HUES48 (cell line): ENCODE data around the gene GOLGA3.
"Not testable (repeated sequence)": the region's sequence is repeated elsewhere in the genome, so short reads cannot be mapped to it uniquely, and the experiment has no call there.

Source experiments
- H3K27ac ChIP-seq: one replicate; pipeline ENCODE4 v1.7.0; 2013; ENCODE audit warnings: low read depth, low read length, inconsistent platforms
- H3K27me3 ChIP-seq: 2 replicates; pipeline ENCODE4 v1.6.1; 2013; ENCODE audit warnings: mild to moderate bottlenecking, low read length; ENCODE audit not compliant: control insufficient read depth, insufficient read depth
- H3K36me3 ChIP-seq: 2 replicates; pipeline ENCODE4 v1.6.1; 2013; ENCODE audit warnings: low read length; ENCODE audit not compliant: control insufficient read depth, insufficient read depth
- H3K4me1 ChIP-seq: 2 replicates; pipeline ENCODE4 v1.6.1; 2013; ENCODE audit warnings: mild to moderate bottlenecking, low read length; ENCODE audit not compliant: control insufficient read depth, insufficient read depth
- H3K4me3 ChIP-seq: 2 replicates; pipeline ENCODE4 v1.5.1; 2013; ENCODE audit warnings: mild to moderate bottlenecking, low read depth, low read length
- H3K9ac ChIP-seq: 2 replicates; pipeline ENCODE4 v1.6.1; 2013; ENCODE audit warnings: mild to moderate bottlenecking, low read depth, low read length, moderate library complexity
- H3K9me3 ChIP-seq: 2 replicates; pipeline ENCODE4 v1.6.1; 2013; ENCODE audit warnings: low read length; ENCODE audit not compliant: control insufficient read depth, insufficient read depth

The GOLGA3 gene

GRCh38 chr12:132842449-132843045 lies 13.9 kb upstream of the GOLGA3 start:
- no peaks in the 10 kb centered on the region for H3K9me3 ChIP-seq
- H3K4me1 ChIP-seq: peaks cover 8% of the 10 kb centered on the region
- no peaks in the 10 kb centered on the region for H3K27me3 ChIP-seq
- peaks cover 61% of the 10 kb centered on the region for H3K36me3 ChIP-seq
- H3K9ac ChIP-seq: no peak overlapping the region
- H3K27ac ChIP-seq: no peak overlapping the region
- no peak overlapping the region for H3K4me3 ChIP-seq

GRCh38 chr12:132841151-132841550 lies 12.5 kb upstream of the GOLGA3 start:
- Histone ChIP-seq H3K9me3 (no peaks in the 10 kb centered on the region), H3K4me3 (no peak overlapping the region), H3K36me3 (peaks cover 50% of the 10 kb centered on the region)

GRCh38 chr12:132840536-132840935 lies 11.9 kb upstream of the GOLGA3 start:
- Histone ChIP-seq H3K27ac (no peak overlapping the region), H3K36me3 (peaks cover 44% of the 10 kb centered on the region), H3K4me1 (no peaks in the 10 kb centered on the region), H3K9ac (no peak overlapping the region), H3K9me3 (no peaks in the 10 kb centered on the region), H3K27me3 (no peaks in the 10 kb centered on the region), H3K4me3 (no peak overlapping the region)

More at GRCh38 chr12:132841151-132841550, 12.5 kb upstream of the GOLGA3 start:
- Histone ChIP-seq H3K27me3 (no peaks in the 10 kb centered on the region), H3K9ac (no peak overlapping the region), H3K27ac (no peak overlapping the region), H3K4me1 (no peaks in the 10 kb centered on the region)

- H3K27ac ChIP-seq: no peak overlapping the region
- no peak overlapping the region for H3K4me3 ChIP-seq
- H3K36me3 ChIP-seq: peaks cover 39% of the 10 kb centered on the region
- H3K9me3 ChIP-seq: no peaks in the 10 kb centered on the region
- no peaks in the 10 kb centered on the region for H3K27me3 ChIP-seq
- no peak overlapping the region for H3K9ac ChIP-seq
- no peaks in the 10 kb centered on the region for H3K4me1 ChIP-seq
Measured at GRCh38 chr12:132839558-132840235, 11.0 kb upstream of the GOLGA3 start.

GRCh38 chr12:132838410-132839080 lies 9.9 kb upstream of the GOLGA3 start:
- Histone ChIP-seq H3K4me1 (no peaks in the 10 kb centered on the region), H3K36me3 (peaks cover 37% of the 10 kb centered on the region), H3K4me3 (no peak overlapping the region), H3K27me3 (no peaks in the 10 kb centered on the region), H3K27ac (no peak overlapping the region), H3K9ac (no peak overlapping the region), H3K9me3 (no peaks in the 10 kb centered on the region)

GRCh38 chr12:132837693-132838409 lies 9.2 kb upstream of the GOLGA3 start:
- Histone ChIP-seq H3K27me3 (no peaks in the 10 kb centered on the region), H3K4me1 (no peaks in the 10 kb centered on the region), H3K9ac (no peak overlapping the region), H3K36me3 (peaks cover 36% of the 10 kb centered on the region), H3K27ac (no peak overlapping the region), H3K9me3 (no peaks in the 10 kb centered on the region), H3K4me3 (no peak overlapping the region)

- no peaks in the 10 kb centered on the region for H3K27me3 ChIP-seq
- no peak overlapping the region for H3K27ac ChIP-seq
- no peak overlapping the region for H3K4me3 ChIP-seq
- no peaks in the 10 kb centered on the region for H3K4me1 ChIP-seq
- no peaks in the 10 kb centered on the region for H3K9me3 ChIP-seq
- no peak overlapping the region for H3K9ac ChIP-seq
- H3K36me3 ChIP-seq: peaks cover 35% of the 10 kb centered on the region
Measured at GRCh38 chr12:132836795-132837331, 8.2 kb upstream of the GOLGA3 start.

- H3K27me3 ChIP-seq, H3K27ac ChIP-seq, H3K9ac ChIP-seq, H3K4me1 ChIP-seq, H3K4me3 ChIP-seq, H3K9me3 ChIP-seq: not testable (repeated sequence)
- H3K36me3 ChIP-seq: peaks cover 31% of the 10 kb centered on the region
Measured at GRCh38 chr12:132836230-132836629, 7.6 kb upstream of the GOLGA3 start.

GRCh38 chr12:132835076-132836025 lies 6.7 kb upstream of the GOLGA3 start:
- Histone ChIP-seq H3K9me3 (no peaks in the 10 kb centered on the region), H3K27ac (no peak overlapping the region), H3K27me3 (no peaks in the 10 kb centered on the region), H3K9ac (no peak overlapping the region), H3K36me3 (peaks cover 22% of the 10 kb centered on the region), H3K4me3 (no peak overlapping the region), H3K4me1 (no peaks in the 10 kb centered on the region)

- no peak overlapping the region for H3K27ac ChIP-seq
- no peak overlapping the region for H3K9ac ChIP-seq
- no peaks in the 10 kb centered on the region for H3K4me1 ChIP-seq
Measured at GRCh38 chr12:132834181-132834711, 5.6 kb upstream of the GOLGA3 start.

More at GRCh38 chr12:132834181-132834711, 5.6 kb upstream of the GOLGA3 start:
- Histone ChIP-seq H3K9me3 (no peaks in the 10 kb centered on the region), H3K4me3 (no peak overlapping the region), H3K27me3 (no peaks in the 10 kb centered on the region), H3K36me3 (peaks cover 17% of the 10 kb centered on the region; the same call in 1 of the 2 replicates)
